ENCODE measurements around the gene ASMTL.
"Not testable (repeated sequence)": the region's sequence is repeated elsewhere in the genome, so short reads cannot be mapped to it uniquely, and the experiment has no call there.

The ASMTL gene

GRCh38 chrX:1475481-1475880, 22.8 kb upstream of the ASMTL start:
- TF ChIP-seq CTCF (IDR thresholded peaks at IDR 0.05; ENCODE audit: control insufficient read depth, insufficient read depth, low read depth, low read length, missing control alignments), result no peak
- H3K4me3 ChIP-seq (ENCODE audit: control insufficient read depth, low read depth, low read length), result no peak overlapping the region
- no peak for DNase-seq (ENCODE audit: low read depth)

GRCh38 chrX:1474593-1474992, 21.9 kb upstream of the ASMTL start:
- DNase-seq (ENCODE audit: low read depth); H3K4me3 ChIP-seq (ENCODE audit: control insufficient read depth, low read depth, low read length): not testable (repeated sequence)

- TF ChIP-seq CTCF (IDR thresholded peaks at IDR 0.05; ENCODE audit: control insufficient read depth, insufficient read depth, low read depth, low read length, missing control alignments), result no peak
- no peak overlapping the region for H3K4me3 ChIP-seq (ENCODE audit: control insufficient read depth, low read depth, low read length)
- DNase-seq (ENCODE audit: low read depth), result no peak
These were observed 20.3 kb upstream of the ASMTL start for GRCh38 chrX:1472975-1473374.

- peak; percentile 18 for TF ChIP-seq CTCF (IDR thresholded peaks at IDR 0.05; ENCODE audit: control insufficient read depth, insufficient read depth, low read depth, low read length, missing control alignments)
- peak; percentile 31 for DNase-seq (ENCODE audit: low read depth)
- no peak overlapping the region for H3K4me3 ChIP-seq (ENCODE audit: control insufficient read depth, low read depth, low read length)
These were observed 15.6 kb upstream of the ASMTL start for GRCh38 chrX:1468250-1468772.

- no peak for DNase-seq (ENCODE audit: low read depth)
- no peak for TF ChIP-seq CTCF (IDR thresholded peaks at IDR 0.05; ENCODE audit: control insufficient read depth, insufficient read depth, low read depth, low read length, missing control alignments)
- no peak overlapping the region for H3K4me3 ChIP-seq (ENCODE audit: control insufficient read depth, low read depth, low read length)
These were observed 14.4 kb upstream of the ASMTL start for GRCh38 chrX:1466971-1467561.

GRCh38 chrX:1466232-1466661, 13.5 kb upstream of the ASMTL start:
- H3K4me3 ChIP-seq (ENCODE audit: control insufficient read depth, low read depth, low read length), result no peak overlapping the region
- TF ChIP-seq CTCF (IDR thresholded peaks at IDR 0.05; ENCODE audit: control insufficient read depth, insufficient read depth, low read depth, low read length, missing control alignments), result no peak
- DNase-seq (ENCODE audit: low read depth), result no peak

GRCh38 chrX:1465286-1466231, 12.8 kb upstream of the ASMTL start:
- no peak for TF ChIP-seq CTCF (IDR thresholded peaks at IDR 0.05; ENCODE audit: control insufficient read depth, insufficient read depth, low read depth, low read length, missing control alignments)
- DNase-seq (ENCODE audit: low read depth), result no peak
- no peak overlapping the region for H3K4me3 ChIP-seq (ENCODE audit: control insufficient read depth, low read depth, low read length)

All from AG09309 (cell line).